WI38 (cell line): ENCODE results near the gene ITPA.

Experiments used
- H3K4me3 ChIP-seq: 2 replicates; pipeline ENCODE4 v1.5.1; 2011; ENCODE audit warnings: low read depth, mild to moderate bottlenecking, control low read depth, low read length
- CTCF ChIP-seq: IDR thresholded peaks from 2 replicates; pipeline ENCODE4 v1.5.1; 2012; ENCODE audit warnings: low read depth, mild to moderate bottlenecking, control low read depth, low read length

Gene ITPA

DNA sequence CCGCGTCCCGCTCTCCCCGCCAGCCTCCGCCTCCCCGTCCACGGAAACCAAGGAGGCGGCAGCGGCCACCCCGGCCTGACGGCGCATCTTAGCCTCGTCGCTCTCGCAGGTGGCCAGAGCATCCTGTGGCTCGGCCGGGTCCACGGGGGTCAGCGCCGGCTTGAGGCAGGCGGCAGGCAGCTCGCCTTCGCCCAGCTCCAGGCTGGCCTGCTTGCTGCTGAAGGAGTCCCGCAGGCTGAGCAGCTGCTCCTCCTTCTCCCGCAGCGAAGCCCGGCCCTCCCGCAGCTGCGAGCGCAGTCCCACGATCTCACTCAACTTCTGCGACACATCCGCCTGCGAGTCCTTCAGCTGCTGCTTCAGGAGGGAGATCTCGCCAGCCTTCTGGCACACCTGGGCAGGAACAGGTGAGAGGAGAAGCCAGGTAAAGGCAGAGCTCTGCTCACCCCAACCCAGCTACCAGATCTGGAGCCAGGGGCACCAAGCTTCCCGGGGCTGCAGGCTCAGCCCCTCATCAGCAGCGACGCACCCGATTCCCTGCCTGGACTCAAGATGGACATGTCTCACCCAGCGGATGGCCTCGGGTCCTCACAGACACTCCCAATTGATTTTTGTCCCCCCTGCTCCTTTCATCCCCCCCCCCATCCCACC lies 44.4 kb upstream of the ITPA start:
- TF ChIP-seq CTCF = no peak
- no peak overlapping the region for H3K4me3 ChIP-seq

DNA sequence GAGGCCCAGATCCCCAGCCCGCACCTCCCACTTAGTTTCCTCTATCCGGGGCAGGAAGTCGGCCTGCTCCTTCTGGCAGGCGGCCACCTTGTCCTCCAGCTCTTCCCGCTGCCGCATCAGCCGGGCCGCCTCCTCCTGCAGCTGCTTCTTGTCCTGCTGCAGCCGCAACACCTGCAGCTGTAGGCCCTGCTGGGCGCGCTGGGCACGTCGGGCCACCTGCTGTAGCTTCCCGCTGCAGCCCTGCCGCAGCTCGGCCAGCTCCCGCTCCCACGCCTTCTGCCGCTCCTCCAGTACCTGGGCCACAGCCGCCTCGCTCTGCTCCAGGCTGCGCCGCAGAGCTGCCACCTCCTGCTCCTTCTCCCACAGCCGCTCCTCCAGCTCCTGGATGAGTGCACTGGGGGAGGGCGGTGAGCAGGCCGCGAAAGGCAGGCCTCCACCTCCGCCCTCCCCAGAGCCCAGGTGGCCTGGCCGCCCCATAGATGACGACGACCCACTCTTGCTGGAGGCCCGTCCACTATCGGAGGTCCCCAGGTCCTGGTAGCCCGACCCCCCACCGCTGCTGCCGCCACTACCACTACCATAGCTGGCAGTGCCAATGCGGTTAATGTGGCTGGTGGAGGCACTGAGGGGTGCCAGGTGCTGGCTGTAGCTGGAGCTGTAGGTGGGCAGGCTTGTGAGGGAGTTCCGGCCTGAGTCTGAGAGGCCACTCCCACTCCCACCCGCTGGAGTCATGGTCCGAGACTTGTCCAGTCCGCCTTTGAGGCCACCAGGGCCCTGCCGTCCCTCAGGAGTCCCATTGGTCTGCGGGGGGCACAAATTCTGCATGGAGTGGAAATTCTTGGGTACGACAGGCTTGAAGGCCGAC lies 43.6 kb upstream of the ITPA start:
- no peak overlapping the region for H3K4me3 ChIP-seq
- TF ChIP-seq CTCF = no peak

DNA sequence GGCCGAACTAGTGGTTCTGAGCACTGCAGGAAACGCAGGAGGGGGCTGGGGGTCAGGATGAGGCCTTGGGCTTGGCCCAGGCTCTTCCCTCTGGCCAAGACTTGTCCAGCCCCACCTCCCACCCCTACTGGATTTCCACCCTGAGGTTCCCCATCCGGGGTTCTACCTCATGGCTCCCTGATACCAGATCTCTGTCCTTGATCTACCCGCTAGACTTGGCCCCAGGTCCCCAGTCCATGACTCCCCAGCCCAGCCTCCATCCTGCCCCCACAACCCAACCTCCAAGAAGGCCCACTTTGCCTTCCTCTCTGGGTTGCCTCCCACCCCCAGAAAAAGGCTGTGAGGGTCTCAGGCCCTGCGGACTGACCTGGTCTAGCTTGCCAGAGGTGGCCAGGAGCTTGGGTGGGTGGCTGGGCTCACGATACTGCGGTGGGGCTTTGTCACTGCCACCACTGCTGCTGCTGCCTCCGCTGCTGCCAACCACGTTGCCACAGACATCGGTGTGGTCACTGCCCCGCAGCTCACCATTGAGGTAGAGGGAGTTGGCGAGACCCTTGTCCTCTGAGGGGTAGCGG lies 42.9 kb upstream of the ITPA start:
- TF ChIP-seq CTCF = no peak

DNA sequence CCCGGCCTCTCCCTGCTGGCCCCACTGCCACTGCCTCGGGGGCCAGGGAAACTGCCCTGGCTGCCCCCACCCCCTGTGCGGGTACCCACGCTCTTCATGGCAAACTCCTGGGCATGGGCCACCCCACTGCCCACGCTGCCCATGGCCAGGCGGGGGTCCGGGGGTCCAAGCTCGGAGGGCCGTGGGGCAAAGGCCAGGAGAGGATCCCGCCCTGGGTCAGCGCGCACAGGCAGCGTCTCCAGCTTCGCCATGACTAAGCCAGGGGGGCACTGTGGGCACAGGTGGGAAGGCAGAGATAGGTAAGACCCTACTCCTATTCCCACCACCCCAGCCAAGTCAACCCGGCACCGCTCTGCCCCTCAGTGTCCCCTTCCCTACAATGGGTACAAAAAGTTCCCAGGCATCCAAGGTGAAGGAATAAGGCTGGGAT lies 42.4 kb upstream of the ITPA start:
- H3K4me3 ChIP-seq = no peak overlapping the region
- no peak for TF ChIP-seq CTCF

More for the DNA sequence above, 42.9 kb upstream of the ITPA start:
- H3K4me3 ChIP-seq = no peak overlapping the region

GRCh38 chr20:3167738-3168078 lies 41.6 kb upstream of the ITPA start:
- TF ChIP-seq CTCF = no peak
- H3K4me3 ChIP-seq = no peak overlapping the region

- no peak overlapping the region for H3K4me3 ChIP-seq
- TF ChIP-seq CTCF = no peak
Measured at GRCh38 chr20:3168079-3168828, 41.0 kb upstream of the ITPA start.
